Small intestine (tissue), 7 donors: ENCODE measurements around the gene ESRRA. TPM values are rescaled to one million over a fixed set of nuclear protein-coding genes. Genes with fewer than 3 reads are reported as not detected.
"Not testable (repeated sequence)": the region's sequence is repeated elsewhere in the genome, so short reads cannot be mapped to it uniquely, and the experiment has no call there.

Source experiments
- DNase-seq, 2 donors: peaks; one replicate each; pipeline versions ENCODE4 v3.0.0 to v3.0.0-alpha.2; 2013
- FAIRE-seq: peaks from 2 replicates; lab custom pipeline; 2012; peaks lifted over from hg19 to GRCh38; lab: Jason Lieb, UNC
- H3K27ac ChIP-seq, 3 donors: one replicate each; pipeline ENCODE4 v1.5.1; 2013; ENCODE audit warnings: low read length in 2 of 3, mild to moderate bottlenecking in 2 of 3, control low read depth in 1 of 3, inconsistent platforms in 1 of 3, low read depth in 1 of 3, moderate library complexity in 1 of 3
- H3K27me3 ChIP-seq, 3 donors: one replicate each; pipeline ENCODE4 v1.6.1; 2013; ENCODE audit warnings: low read length in 3 of 3, inconsistent platforms in 1 of 3; ENCODE audit not compliant: control insufficient read depth in 3 of 3, insufficient read depth in 3 of 3
- H3K36me3 ChIP-seq, 3 donors: one replicate each; pipeline ENCODE4 v1.6.1; 2013; ENCODE audit warnings: low read length in 3 of 3, inconsistent platforms in 1 of 3, low read depth in 1 of 3, mild to moderate bottlenecking in 1 of 3, moderate library complexity in 1 of 3; ENCODE audit not compliant: control insufficient read depth in 3 of 3, insufficient read depth in 2 of 3
- H3K4me1 ChIP-seq, 3 donors: one replicate each; pipeline ENCODE4 v1.6.1; 2013; ENCODE audit warnings: low read length in 2 of 3, inconsistent platforms in 1 of 3, low read depth in 1 of 3, mild to moderate bottlenecking in 1 of 3, moderate library complexity in 1 of 3; ENCODE audit not compliant: control insufficient read depth in 3 of 3, insufficient read depth in 2 of 3
- H3K4me3 ChIP-seq, 3 donors: one replicate each; pipeline ENCODE4 v1.5.1; 2013; ENCODE audit warnings: low read length in 3 of 3, control low read depth in 1 of 3, inconsistent platforms in 1 of 3, low read depth in 1 of 3, mild to moderate bottlenecking in 1 of 3, moderate library complexity in 1 of 3
- H3K9me3 ChIP-seq, 2 donors: one replicate each; pipeline ENCODE4 v1.6.1; 2013; ENCODE audit warnings: low read depth in 1 of 2, low read length in 1 of 2; ENCODE audit not compliant: control insufficient read depth in 2 of 2, insufficient read depth in 1 of 2
- WGBS, 3 donors: extraction: QIAGEN DNeasy Blood & Tissue Kit; methylation state at CpG; one replicate each; pipeline ENCODE4 v1.1.7; 2013; 5-methylcytosine and 5-hydroxymethylcytosine counted together
- polyA plus RNA-seq, 4 donors: library from polyadenylated mRNA; stranded (reverse) in 3 of 4; unstranded in 1 of 4; fragments of 200-250 nt in 3 of 4; fragments of 120-200 nt in 1 of 4; gene quantifications; one replicate each; pipeline versions ENCODE4 v1.2.1 to v1.2.3, GENCODE V29; 2013
- donor health status: healthy with polysubstance abuse.
- donor health status: control.
- donor health status: control.
- donor health status: Bipolar disorder and iron deficiency.
- donor health status: healthy.

ESRRA gene
- polyA plus RNA-seq, 4 donors, result 85.1 to 417 (median 298) TPM

DNA sequence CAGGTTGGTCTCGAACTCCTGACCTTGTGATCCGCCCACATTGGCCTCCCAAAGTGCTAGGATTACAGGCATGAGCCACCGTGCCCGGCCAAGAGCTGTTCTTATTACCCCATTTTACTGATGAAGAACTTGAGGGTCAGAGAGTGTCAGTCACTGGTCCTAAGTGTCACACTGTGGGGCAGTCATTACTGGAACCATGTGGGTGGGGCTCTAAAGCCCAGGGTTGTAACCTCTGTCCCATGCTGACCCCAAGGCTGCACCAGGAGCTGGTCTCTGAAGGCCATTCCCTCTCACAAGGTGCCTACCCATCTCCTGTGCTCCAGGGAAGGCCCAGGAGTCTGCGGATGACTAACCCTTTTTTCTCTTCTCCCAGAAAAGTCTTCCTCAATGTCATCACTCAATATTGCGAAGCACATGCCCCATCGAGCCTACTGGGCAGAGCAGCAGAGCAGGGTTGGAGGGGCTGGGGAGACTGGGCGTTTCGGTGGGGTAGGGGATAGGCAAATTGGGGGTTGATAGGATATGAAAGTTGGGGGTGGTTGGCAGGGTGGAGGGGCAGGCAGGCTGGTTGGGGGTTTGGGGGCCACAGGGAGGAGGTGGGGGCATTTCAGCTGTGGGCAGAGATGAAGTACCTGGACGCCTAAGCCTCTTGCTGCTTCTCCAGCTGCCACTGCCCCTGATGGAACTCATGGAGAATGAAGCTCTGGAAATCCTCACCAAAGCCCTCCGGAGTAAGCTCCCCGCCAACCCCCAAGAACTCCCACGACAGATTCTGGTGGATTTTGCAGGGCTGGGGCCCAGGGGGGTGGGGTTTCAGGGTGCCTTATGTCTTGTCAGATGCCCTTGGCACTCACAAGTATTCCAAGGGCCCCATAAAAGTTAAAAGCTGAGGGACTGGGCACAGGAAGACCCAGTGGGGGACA, 2.0 kb upstream of the ESRRA start:
- 77 to 86% (median 81%) methylated on average over 12 to 13 of the region's 13 CpGs for WGBS, 3 donors
- peaks cover 0 to 20% (median 0%) of the 10 kb centered on the region in 3 donors for H3K36me3 ChIP-seq
- H3K4me1 ChIP-seq, result peaks cover 0 to 42% (median 5%) of the 10 kb centered on the region in 3 donors
- no peak for DNase-seq
- FAIRE-seq, result no peak
- H3K4me3 ChIP-seq, result no peak overlapping the region
- no peaks in the 10 kb centered on the region for H3K9me3 ChIP-seq
- peak overlapping the region in 2 of 3 donors; percentile 98 for H3K27ac ChIP-seq
- H3K27me3 ChIP-seq, result peaks cover 3 to 38% (median 8%) of the 10 kb centered on the region in 3 donors

DNA sequence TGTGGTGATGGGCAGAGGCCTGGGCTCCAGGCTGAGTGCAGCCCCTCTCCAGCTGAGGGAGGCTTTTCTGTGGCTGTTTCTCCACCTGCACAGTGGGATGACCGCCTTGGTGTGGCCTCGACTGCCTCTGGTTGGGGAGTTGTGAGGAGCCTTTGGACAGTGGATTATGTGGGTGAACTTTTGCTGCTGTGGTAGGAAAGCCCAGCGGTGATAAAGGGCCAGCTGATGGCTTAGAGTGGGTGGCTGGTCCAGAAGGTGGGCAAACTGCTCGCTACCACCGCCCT, 1.4 kb upstream of the ESRRA start:
- H3K36me3 ChIP-seq, result peaks cover 0 to 22% (median 0%) of the 10 kb centered on the region in 3 donors
- H3K27ac ChIP-seq, result peak overlapping the region; percentile 95 to 98 (median 98)
- H3K4me1 ChIP-seq, result peaks cover 0 to 42% (median 5%) of the 10 kb centered on the region in 3 donors
- peak overlapping the region in 2 of 3 donors; percentile 49 to 79 for H3K4me3 ChIP-seq
- DNase-seq, result no peak
- WGBS, 3 donors, result 38 to 48% (median 39%) methylated on average over 4 to 5 of the region's 5 CpGs
- no peak for FAIRE-seq
- no peaks in the 10 kb centered on the region for H3K9me3 ChIP-seq
- H3K27me3 ChIP-seq, result peaks cover 3 to 32% (median 7%) of the 10 kb centered on the region in 3 donors

DNA sequence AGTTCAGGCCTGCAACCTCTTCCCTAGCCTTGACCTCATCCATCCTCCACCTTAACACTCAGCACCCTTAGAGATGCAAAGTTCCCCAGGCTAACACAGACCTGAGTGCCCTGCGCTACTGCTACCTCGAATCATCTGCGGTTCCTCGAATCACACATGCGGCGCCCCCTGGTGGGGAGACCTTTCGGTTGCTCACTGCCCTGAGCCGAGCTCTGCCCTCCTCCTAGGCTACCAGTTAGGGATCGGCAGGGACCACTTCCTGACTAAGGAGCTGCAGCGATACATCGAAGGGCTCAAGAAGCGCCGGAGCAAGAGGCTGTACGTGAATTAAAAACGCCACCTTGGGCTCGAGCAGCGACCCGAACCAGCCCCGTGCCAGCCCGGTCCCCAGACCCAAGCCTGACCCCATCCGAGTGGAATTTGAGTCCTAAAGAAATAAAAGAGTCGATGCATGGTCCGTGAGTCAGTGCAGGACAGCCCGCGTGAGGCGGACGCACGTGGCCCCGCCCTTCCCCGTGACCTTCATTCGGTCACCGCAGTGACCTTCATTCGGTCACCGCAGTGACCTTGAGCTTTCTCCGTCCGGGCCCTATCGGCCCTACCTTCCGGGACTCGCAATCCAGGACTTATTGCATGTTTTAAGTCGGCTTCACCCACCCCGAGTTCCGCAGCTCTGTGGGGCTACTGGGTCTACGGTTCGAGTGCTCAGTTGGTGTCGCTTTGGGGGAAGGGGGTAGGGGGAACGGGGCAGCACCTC, 830 bp upstream of the ESRRA start:
- WGBS, 3 donors, result 0 to 1% (median 1%) methylated on average over 45 to 46 of the region's 46 CpGs
- peak overlapping the region; percentile 49 to 79 (median 50) for H3K4me3 ChIP-seq
- H3K27me3 ChIP-seq, result peaks cover under 1 to 27% (median 6%) of the 10 kb centered on the region in 3 donors
- FAIRE-seq (no peak), DNase-seq (peak; percentile 93 to 95)
- H3K4me1 ChIP-seq, result peaks cover 0 to 42% (median 5%) of the 10 kb centered on the region in 3 donors
- peaks cover 0 to 25% (median 0%) of the 10 kb centered on the region in 3 donors for H3K36me3 ChIP-seq
- H3K27ac ChIP-seq, result peak overlapping the region; percentile 95 to 98 (median 98)
- H3K9me3 ChIP-seq, result no peaks in the 10 kb centered on the region

DNA sequence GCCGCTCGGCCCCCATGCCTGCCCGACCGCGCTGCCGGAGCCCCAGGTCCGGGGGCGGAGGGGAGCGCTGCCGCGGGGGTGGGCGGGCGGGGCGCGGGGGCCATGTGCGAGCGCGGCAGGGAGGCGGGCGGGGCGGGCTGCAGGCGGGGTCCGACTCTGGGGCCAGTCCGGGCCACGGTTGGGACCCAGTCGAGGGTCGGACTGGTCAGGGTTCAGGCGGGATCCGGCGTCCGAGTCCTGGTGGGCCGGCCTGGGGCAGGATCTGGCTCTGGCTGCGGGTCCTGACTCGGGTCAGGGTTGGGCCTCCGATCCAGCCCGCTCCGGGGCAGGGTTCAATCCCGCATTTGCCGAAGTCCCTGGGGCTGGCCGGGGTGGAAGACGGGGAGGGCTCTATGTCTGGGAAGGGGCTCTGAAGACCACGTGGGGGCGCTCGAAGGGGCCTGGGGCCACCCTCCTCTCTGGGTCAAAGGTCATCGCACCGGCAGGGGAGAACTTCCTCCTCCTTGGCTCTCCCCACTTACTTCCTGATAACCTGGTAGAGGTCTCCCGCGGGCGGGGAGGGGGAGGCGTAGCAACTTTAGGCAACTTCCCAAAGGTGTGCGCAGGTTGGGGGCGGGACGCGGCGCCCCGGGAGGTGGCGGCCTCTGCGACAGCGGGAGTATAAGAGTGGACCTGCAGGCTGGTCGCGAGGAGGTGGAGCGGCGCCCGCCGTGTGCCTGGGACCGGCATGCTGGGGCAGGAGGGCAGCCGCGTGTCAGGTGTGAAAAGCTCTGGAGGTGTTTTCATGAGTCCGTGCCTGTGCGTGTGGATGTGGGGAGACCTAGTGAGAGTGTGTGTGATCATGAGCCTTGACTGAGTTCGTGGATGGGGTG, 603 bp downstream of the ESRRA start:
- peaks cover 0 to 30% (median 2%) of the 10 kb centered on the region in 3 donors for H3K4me1 ChIP-seq
- H3K27ac ChIP-seq, result peak overlapping the region; percentile 87 to 97 (median 88)
- 0 to 1% (median 1%) methylated on average over 31 to 71 of the region's 71 CpGs for WGBS, 3 donors
- peaks cover 0 to 13% (median 0%) of the 10 kb centered on the region in 3 donors for H3K27me3 ChIP-seq
- H3K36me3 ChIP-seq, result peaks cover 0 to 31% (median 0%) of the 10 kb centered on the region in 3 donors
- peak overlapping the region; percentile 48 to 93 (median 64) for H3K4me3 ChIP-seq
- H3K9me3 ChIP-seq, result no peaks in the 10 kb centered on the region
- DNase-seq (peak; percentile 89 to 94), FAIRE-seq (no peak)

DNA sequence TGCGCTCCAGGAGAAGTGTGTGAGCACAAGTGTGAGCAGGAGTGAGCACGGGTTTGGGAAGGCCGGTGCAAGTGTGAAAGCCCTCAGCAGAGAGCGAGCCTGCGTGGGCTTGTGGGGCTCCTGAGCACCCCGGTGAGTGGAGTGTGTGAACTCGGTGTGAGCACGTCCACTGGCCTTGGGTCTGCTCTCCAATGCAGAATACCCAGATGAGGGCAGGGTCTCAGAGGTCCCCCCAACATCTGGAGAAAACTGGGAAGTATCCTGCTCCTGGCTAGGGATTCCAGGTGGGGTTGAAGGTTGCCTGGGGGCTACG, 1.2 kb downstream of the ESRRA start:
- 2 to 23% (median 7%) methylated on average over 9 of the region's 9 CpGs for WGBS, 3 donors
- DNase-seq (no peak), FAIRE-seq (no peak)
- peaks cover 0 to 36% (median 0%) of the 10 kb centered on the region in 3 donors for H3K36me3 ChIP-seq
- H3K27ac ChIP-seq, result peak overlapping the region; percentile 87 to 97 (median 88)
- H3K4me3 ChIP-seq, result peak overlapping the region; percentile 48 to 93 (median 64)
- H3K4me1 ChIP-seq, result peaks cover 0 to 32% (median 2%) of the 10 kb centered on the region in 3 donors
- H3K27me3 ChIP-seq, result peaks cover 0 to 7% (median 0%) of the 10 kb centered on the region in 3 donors
- H3K9me3 ChIP-seq, result no peaks in the 10 kb centered on the region

DNA sequence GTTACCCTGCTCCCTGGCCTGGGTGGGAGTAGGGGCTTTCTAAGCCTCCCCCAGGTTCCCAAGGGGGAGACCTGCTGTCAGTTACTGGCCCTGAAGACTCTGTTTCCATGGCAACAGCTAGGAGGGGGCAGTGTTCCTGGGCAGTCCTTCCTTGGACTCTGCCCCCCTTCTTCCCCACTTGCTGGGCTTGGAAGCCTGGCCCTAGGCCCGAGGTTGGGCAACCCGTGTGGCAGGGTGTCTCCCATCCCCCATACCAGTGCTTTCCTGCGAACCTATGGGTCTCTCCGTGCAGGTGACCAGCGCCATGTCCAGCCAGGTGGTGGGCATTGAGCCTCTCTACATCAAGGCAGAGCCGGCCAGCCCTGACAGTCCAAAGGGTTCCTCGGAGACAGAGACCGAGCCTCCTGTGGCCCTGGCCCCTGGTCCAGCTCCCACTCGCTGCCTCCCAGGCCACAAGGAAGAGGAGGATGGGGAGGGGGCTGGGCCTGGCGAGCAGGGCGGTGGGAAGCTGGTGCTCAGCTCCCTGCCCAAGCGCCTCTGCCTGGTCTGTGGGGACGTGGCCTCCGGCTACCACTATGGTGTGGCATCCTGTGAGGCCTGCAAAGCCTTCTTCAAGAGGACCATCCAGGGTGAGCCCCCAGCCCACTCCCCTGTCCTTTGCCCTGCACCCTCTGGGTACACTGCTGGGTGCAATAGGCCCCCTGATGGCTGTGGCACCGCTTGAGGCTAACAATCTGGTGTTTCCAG, 1.7 kb downstream of the ESRRA start:
- peak; percentile 83 to 86 for DNase-seq
- H3K27ac ChIP-seq, result peak overlapping the region; percentile 87 to 97 (median 88)
- no peak for FAIRE-seq
- peaks cover 0 to 32% (median 2%) of the 10 kb centered on the region in 3 donors for H3K4me1 ChIP-seq
- H3K27me3 ChIP-seq, result peaks cover 0 to 1% (median 0%) of the 10 kb centered on the region in 3 donors
- peak overlapping the region; percentile 48 to 93 (median 64) for H3K4me3 ChIP-seq
- WGBS, 3 donors, result 33 to 66% (median 41%) methylated on average over 13 to 15 of the region's 15 CpGs
- H3K9me3 ChIP-seq, result no peaks in the 10 kb centered on the region
- H3K36me3 ChIP-seq, result peaks cover 0 to 38% (median 0%) of the 10 kb centered on the region in 3 donors

DNA sequence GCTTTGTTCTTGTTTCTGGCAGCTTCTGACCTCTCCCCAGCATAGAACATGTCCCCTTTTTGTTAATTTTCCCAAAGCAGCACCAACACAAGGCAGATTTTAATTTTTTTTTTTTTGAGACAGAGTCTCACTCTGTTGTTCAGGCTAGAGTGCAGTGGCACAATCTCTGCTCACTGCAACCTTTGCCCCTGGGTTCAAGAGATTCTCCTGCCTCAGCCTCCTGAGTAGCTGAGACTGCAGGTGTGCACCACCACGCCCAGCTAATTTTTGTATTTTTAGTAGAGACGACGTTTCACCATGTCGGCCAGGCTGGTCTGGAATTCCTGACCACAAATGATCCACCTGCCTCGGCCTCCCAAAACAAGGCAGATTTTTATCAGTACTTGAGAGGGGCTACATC, 2.5 kb downstream of the ESRRA start:
- 30 to 71% (median 58%) methylated on average over 5 of the region's 5 CpGs for WGBS, 3 donors
- not testable (repeated sequence) for H3K9me3 ChIP-seq, FAIRE-seq, H3K27me3 ChIP-seq
- peak overlapping the region; percentile 56 to 97 (median 87) for H3K27ac ChIP-seq
- peaks cover 0 to 32% (median 4%) of the 10 kb centered on the region in 3 donors for H3K4me1 ChIP-seq
- H3K36me3 ChIP-seq, result peaks cover 0 to 45% (median 2%) of the 10 kb centered on the region in 3 donors
- peak in 1 of 2 donors; percentile 71 for DNase-seq
- H3K4me3 ChIP-seq, result peak overlapping the region in 2 of 3 donors; percentile 64 to 93
